ENCODE measurements around the gene AK8.

DNA sequence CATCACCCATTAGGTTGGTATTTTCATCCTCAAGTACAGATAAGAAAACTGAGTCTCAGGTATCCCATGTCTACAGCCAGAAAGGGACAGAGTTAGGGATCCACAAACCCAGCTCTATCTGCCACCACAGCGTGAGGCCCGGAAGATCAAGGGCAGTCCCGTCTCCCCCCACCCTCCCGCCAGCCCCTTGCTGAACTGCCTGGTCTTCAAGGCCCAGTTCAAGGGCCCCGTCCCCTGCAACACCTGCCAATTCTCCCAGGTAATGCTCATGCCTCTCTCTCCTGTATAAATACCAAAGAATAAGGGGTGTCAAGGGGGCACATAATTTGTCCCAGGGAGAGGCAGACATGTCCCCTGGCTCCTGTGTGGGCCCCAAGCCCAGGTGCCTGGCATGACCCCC lies 50.7 kb downstream of the AK8 start:
- TF ChIP-seq POLR2A (IDR thresholded peaks at IDR 0.05), result no peak
- TF ChIP-seq, protein P1, sequence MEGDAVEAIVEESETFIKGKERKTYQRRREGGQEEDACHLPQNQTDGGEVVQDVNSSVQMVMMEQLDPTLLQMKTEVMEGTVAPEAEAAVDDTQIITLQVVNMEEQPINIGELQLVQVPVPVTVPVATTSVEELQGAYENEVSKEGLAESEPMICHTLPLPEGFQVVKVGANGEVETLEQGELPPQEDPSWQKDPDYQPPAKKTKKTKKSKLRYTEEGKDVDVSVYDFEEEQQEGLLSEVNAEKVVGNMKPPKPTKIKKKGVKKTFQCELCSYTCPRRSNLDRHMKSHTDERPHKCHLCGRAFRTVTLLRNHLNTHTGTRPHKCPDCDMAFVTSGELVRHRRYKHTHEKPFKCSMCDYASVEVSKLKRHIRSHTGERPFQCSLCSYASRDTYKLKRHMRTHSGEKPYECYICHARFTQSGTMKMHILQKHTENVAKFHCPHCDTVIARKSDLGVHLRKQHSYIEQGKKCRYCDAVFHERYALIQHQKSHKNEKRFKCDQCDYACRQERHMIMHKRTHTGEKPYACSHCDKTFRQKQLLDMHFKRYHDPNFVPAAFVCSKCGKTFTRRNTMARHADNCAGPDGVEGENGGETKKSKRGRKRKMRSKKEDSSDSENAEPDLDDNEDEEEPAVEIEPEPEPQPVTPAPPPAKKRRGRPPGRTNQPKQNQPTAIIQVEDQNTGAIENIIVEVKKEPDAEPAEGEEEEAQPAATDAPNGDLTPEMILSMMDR (IDR thresholded peaks at IDR 0.05), result no peak
